GM12878 (cell line): ENCODE measurements around the gene PMM1. TPM values are rescaled to one million over a fixed set of nuclear protein-coding genes. Genes with fewer than 3 reads are reported as not detected.

ENCODE experiments used
- ATAC-seq: fragments of 200-7000 bp; cut with Tn5 transposase; 3 replicates; pipeline ENCODE4 v1.9.1; 2020; ENCODE audit warnings: mild to moderate bottlenecking, moderate library complexity
- BruUV-seq: library from RNA; stranded (reverse); fragments of 400-500 nt; replicated peaks from 2 replicates; lab custom pipeline; 2021; lab: Mats Ljungman, UMichigan
- CTCF ChIA-PET: fragments of 300-600 bp; sonication (Branson Sonifier 250); formaldehyde crosslinking; extraction: SDS; loops from one replicate; lab custom pipeline; 2021; ENCODE audit warnings: inconsistent platforms; lab: Yijun Ruan, JAX
- POLR2A ChIA-PET: fragments of 350-600 bp; formaldehyde crosslinking; extraction: SDS; loops from one replicate; lab custom pipeline; 2021; ENCODE audit warnings: inconsistent platforms; lab: Charles Lee
- RAD21 ChIA-PET: fragments of 300-600 bp; sonication (Branson Sonifier 250); formaldehyde crosslinking; loops from one replicate; lab custom pipeline; 2023; ENCODE audit warnings: antibody characterized with exemption; ENCODE audit not compliant: unreplicated experiment; lab: Charles Lee
- SMC1A ChIA-PET: fragments of 300-600 bp; sonication (Branson Sonifier 250); formaldehyde crosslinking; loops from one replicate; lab custom pipeline; 2023; ENCODE audit not compliant: unreplicated experiment, uncharacterized antibody; lab: Charles Lee
- DNase-seq: peaks from one replicate; pipeline ENCODE4 v3.0.0-alpha.2; 2011; ENCODE audit warnings: low read depth, low spot score
- FAIRE-seq: peaks from 3 replicates; lab custom pipeline; 2011; peaks lifted over from hg19 to GRCh38; lab: Jason Lieb, UNC
- H2AFZ ChIP-seq: 2 replicates; pipeline ENCODE4 v1.6.0; 2011; ENCODE audit warnings: low read depth, low read length, control low read depth; ENCODE audit not compliant: control insufficient read depth
- H3K27ac ChIP-seq: 2 replicates; pipeline ENCODE4 v1.5.1; 2011; ENCODE audit warnings: control low read depth; ENCODE audit not compliant: control insufficient read depth, insufficient read depth
- H3K27me3 ChIP-seq, 2 experiments: replicated peaks in 1 of 2; 2 replicates each; pipeline versions ENCODE4 v1.6.0 to v1.6.1; 2011; ENCODE audit warnings: low read length in 1 of 2; ENCODE audit not compliant: control insufficient read depth in 2 of 2, insufficient read depth in 2 of 2
- H3K36me3 ChIP-seq, 2 experiments: 2 replicates each; pipeline ENCODE4 v1.5.1; 2011; ENCODE audit warnings: low read length in 1 of 2; ENCODE audit not compliant: control insufficient read depth in 2 of 2, insufficient read depth in 2 of 2
- H3K4me1 ChIP-seq: 2 replicates; pipeline ENCODE4 v1.6.1; 2011; ENCODE audit warnings: mild to moderate bottlenecking, low read length, moderate library complexity, mixed read lengths; ENCODE audit not compliant: control insufficient read depth, insufficient read depth
- H3K4me2 ChIP-seq: 2 replicates; pipeline ENCODE4 v1.6.0; 2011; ENCODE audit warnings: control low read depth; ENCODE audit not compliant: control insufficient read depth, insufficient read depth
- H3K4me3 ChIP-seq: fragments of 200-600 bp; sonication (generic); 2 replicates; pipeline ENCODE4 v1.5.1; 2016
- H3K79me2 ChIP-seq: 2 replicates; pipeline ENCODE4 v1.6.0; 2011; ENCODE audit warnings: low read length; ENCODE audit not compliant: control insufficient read depth, insufficient read depth
- H3K9ac ChIP-seq: 2 replicates; pipeline ENCODE4 v1.8.0; 2011; ENCODE audit warnings: low read length, control low read depth, mixed read lengths; ENCODE audit not compliant: control insufficient read depth, insufficient read depth
- H3K9me3 ChIP-seq: replicated peaks from 3 replicates; pipeline ENCODE4 v1.5.1; 2011; ENCODE audit warnings: mild to moderate bottlenecking, low read length; ENCODE audit not compliant: control insufficient read depth, insufficient read depth
- H4K20me1 ChIP-seq: 2 replicates; pipeline ENCODE4 v1.6.0; 2011; ENCODE audit not compliant: control insufficient read depth, insufficient read depth
- BCL11A ChIP-seq: IDR thresholded peaks from 2 replicates; pipeline ENCODE4 v1.6.1; 2011; ENCODE audit warnings: low read depth, low read length
- BRCA1 ChIP-seq: IDR thresholded peaks from 2 replicates; pipeline ENCODE4 v1.6.1; 2011; ENCODE audit warnings: low read depth, low read length, improper control_type of control experiment
- E2F8 ChIP-seq: fragments of 450-650 bp; IDR thresholded peaks from 2 replicates; pipeline ENCODE4 v1.6.1; 2018; ENCODE audit warnings: mild to moderate bottlenecking, low read depth, moderate library complexity; ENCODE audit not compliant: partially characterized antibody
- PKNOX1 ChIP-seq: fragments of 450-650 bp; IDR thresholded peaks from 2 replicates; pipeline ENCODE4 v1.6.1; 2016; ENCODE audit warnings: mild to moderate bottlenecking
- WGBS: methylation state at CpG from one replicate; pipeline ENCODE4 v1.1.6; 2016; ENCODE audit warnings: low lambda C conversion rate; ENCODE audit not compliant: insufficient replicate concordance, insufficient coverage; ENCODE audit errors: missing lambda C conversion rate; 5-methylcytosine and 5-hydroxymethylcytosine counted together
- in situ Hi-C: fragments of 300-500 bp; cut with MboI; formaldehyde crosslinking; loops from 9 replicates; pipeline ENCODE4 v1.14.3; 2018; ENCODE audit warnings: mixed read lengths
- intact Hi-C: fragments of 100-400 bp; cut with micrococcal nuclease; formaldehyde crosslinking; loops from one replicate; pipeline ENCODE4 v1.14.2; 2022; ENCODE audit not compliant: unreplicated experiment
- polyA plus RNA-seq, 11 experiments: library from polyadenylated mRNA; depleted of rRNA in 4 of 11; unstranded in 6 of 11; stranded (reverse) in 5 of 11; fragments of >200 nt; fragmentation: Nextera tagmentation in 4 of 11; fragmentation: Illumina TruSeq in 1 of 11; extraction: Ambion mirVana in 4 of 11; extraction: Trizol in 1 of 11; gene quantifications; 1 replicate in 1 of 11; 2 replicates in 10 of 11; pipeline versions ENCODE4 v1.2.1 to v1.2.3, GENCODE V29; 2011 to 2016; ENCODE audit warnings: inconsistent platforms in 2 of 11, missing spikeins in 2 of 11, low read depth in 1 of 11
- total RNA-seq, 4 experiments: library from RNA; depleted of rRNA in 3 of 4; stranded (reverse); fragments of >200 nt in 3 of 4; fragmentation: Illumina TruSeq in 1 of 4; extraction: Trizol in 1 of 4; gene quantifications; 2 replicates each; pipeline versions ENCODE4 v1.2.1 to v1.2.3, GENCODE V29; 2013 to 2021

Gene PMM1
- total and polyA plus RNA-seq, 10 of the 15 experiments (the other 5 are each of a cell fraction or from before 2014, with no cell fraction given), result 8.2 to 32.2 (median 16.9) TPM

GRCh38 chr22:41539146-41540005, 50.3 kb downstream of the PMM1 start:
- no peak for ATAC-seq
- Histone ChIP-seq H3K4me3 (no peak overlapping the region; the same call in 1 of the 2 replicates), H3K4me1 (no peaks in the 10 kb centered on the region), H3K9ac (no peak overlapping the region), H2AFZ (no peak overlapping the region), H3K27ac (no peak overlapping the region), H4K20me1 (0 out of 2 replicates have a peak, but pooled peaks cover 3% of the 10 kb centered on the region), H3K4me2 (no peak overlapping the region), H3K27me3 (no peaks in the 10 kb centered on the region), H3K36me3 (peaks cover 7 to 11% of the 10 kb centered on the region in 2 experiments), H3K9me3 (no peaks in the 10 kb centered on the region), H3K79me2 (peaks cover 42% of the 10 kb centered on the region)
- DNase-seq, result no peak
- 89% methylated on average over 13 of the region's 13 CpGs for WGBS
- ChIA-PET CTCF (interaction anchor here (1.1 to 5.0 kb wide), 2 partner anchors 58 to 136 kb away, joined by 3 to 46 read pairs; no protein-coding TSS in a partner anchor), SMC1A (no interaction called here), RAD21 (no interaction called here), POLR2A (interaction anchor here (0.6 kb wide), 1 partner anchor 716 kb away, joined by 4 read pairs; no protein-coding TSS in a partner anchor)
- TF ChIP-seq BRCA1 (no peak), BCL11A (no peak), PKNOX1 (no peak), E2F8 (no peak)
- no peak for FAIRE-seq
- in situ Hi-C loops (no loop called here), intact Hi-C loops (loop anchor here (5.0 kb wide), 1 partner anchor 58 kb away; no protein-coding TSS in a partner anchor)
- BruUV-seq, result no TSS peak
